CD4-positive, alpha-beta T cell (primary cell): ENCODE results near the gene MB21D2. TPM values are rescaled to one million over a fixed set of nuclear protein-coding genes. Genes with fewer than 3 reads are reported as not detected.

Experiments used
- ATAC-seq: fragments of 200-7000 bp; cut with Tn5 transposase; one replicate; pipeline ENCODE4 v1.10.0; 2022; ENCODE audit warnings: mild to moderate bottlenecking; ENCODE audit not compliant: poor library complexity
- CTCF ChIA-PET: fragments of 350-600 bp; sonication (Branson Sonifier 250); formaldehyde crosslinking; loops from one replicate; lab custom pipeline; 2021; ENCODE audit warnings: antibody characterized with exemption, inconsistent platforms; lab: Charles Lee
- POLR2A ChIA-PET: fragments of 350-600 bp; sonication (Branson Sonifier 250); formaldehyde crosslinking; loops from one replicate; lab custom pipeline; 2021; ENCODE audit warnings: antibody characterized with exemption, inconsistent platforms; lab: Charles Lee
- DNase-seq, 14 experiments: peaks; one replicate each; pipeline ENCODE4 v3.0.0-alpha.2; 2013 to 2020; ENCODE audit warnings: mixed read lengths in 2 of 14
- H3K27ac ChIP-seq, 2 donors: one replicate each; pipeline versions ENCODE4 v1.5.1 to v1.7.0; 2013; ENCODE audit warnings: low read length in 2 of 2, low read depth in 1 of 2, mild to moderate bottlenecking in 1 of 2
- H3K27me3 ChIP-seq, 2 experiments: 1 replicate in 1 of 2; 2 replicates in 1 of 2; pipeline versions ENCODE4 v1.6.1 to v1.7.0; 2013; ENCODE audit warnings: low read length in 2 of 2, control low read depth in 1 of 2, mild to moderate bottlenecking in 1 of 2, moderate library complexity in 1 of 2; ENCODE audit not compliant: insufficient read depth in 2 of 2, control insufficient read depth in 1 of 2
- H3K36me3 ChIP-seq: one replicate; pipeline ENCODE4 v1.6.1; 2013; ENCODE audit warnings: low read length, control low read depth; ENCODE audit not compliant: insufficient read depth
- H3K4me1 ChIP-seq: one replicate; pipeline ENCODE4 v1.6.1; 2013; ENCODE audit warnings: low read length, control low read depth; ENCODE audit not compliant: insufficient read depth
- H3K4me3 ChIP-seq: one replicate; pipeline ENCODE4 v1.5.1; 2013; ENCODE audit warnings: mild to moderate bottlenecking, low read length, moderate library complexity
- H3K9me3 ChIP-seq, 2 experiments: 1 replicate in 1 of 2; 2 replicates in 1 of 2; pipeline versions ENCODE4 v1.6.1 to v1.7.0; 2013; ENCODE audit warnings: low read length in 2 of 2, mild to moderate bottlenecking in 2 of 2, control low read depth in 1 of 2, moderate library complexity in 1 of 2; ENCODE audit not compliant: control insufficient read depth in 1 of 2, insufficient read depth in 1 of 2
- H3K27ac Mint-ChIP-seq: one replicate; pipeline ENCODE4 v1.8.0; 2020; ENCODE audit warnings: mixed read lengths
- H3K27me3 Mint-ChIP-seq: one replicate; pipeline ENCODE4 v1.8.0; 2021; ENCODE audit warnings: mixed read lengths
- H3K36me3 Mint-ChIP-seq: one replicate; pipeline ENCODE4 v1.8.0; 2021; ENCODE audit warnings: low read depth, mixed read lengths
- H3K4me1 Mint-ChIP-seq: one replicate; pipeline ENCODE4 v1.8.0; 2021; ENCODE audit warnings: low read depth, mixed read lengths
- H3K4me3 Mint-ChIP-seq: one replicate; pipeline ENCODE4 v1.8.0; 2020; ENCODE audit warnings: mild to moderate bottlenecking, mixed read lengths
- H3K9me3 Mint-ChIP-seq: one replicate; pipeline ENCODE4 v1.8.0; 2020; ENCODE audit warnings: mixed read lengths
- intact Hi-C, 2 experiments: fragments of 100-400 bp; cut with DNase I in 1 of 2; cut with micrococcal nuclease in 1 of 2; formaldehyde crosslinking; loops; one replicate each; pipeline versions ENCODE4 v1.15.1 to v1.9.0; 2023 to 2025; cut with DNase I, micrococcal nuclease
- total RNA-seq, 174 experiments: library from RNA in 2 of 174; stranded (reverse) in 2 of 174; gene quantifications; one replicate each; pipeline ENCODE4 v1.2.3 and lab custom pipeline; 2021 to 2026
- TF ChIP-seq, protein P1 (sequence below): fragments of 200-600 bp; IDR thresholded peaks from one replicate; pipeline ENCODE4 v1.8.0; 2022; ENCODE audit warnings: antibody characterized with exemption, mild to moderate bottlenecking

MB21D2 gene
- total RNA-seq, 2 experiments from 2014 or later, result 0.77 to 0.78 TPM

GRCh38 chr3:192933259-192933658 lies 15.6 kb upstream of the MB21D2 start:
- ChIA-PET CTCF (no interaction called here), POLR2A (interaction anchor here (1.1 kb wide), 1 partner anchor 15 kb away, joined by 5 read pairs; the partner anchor contains the start of gene MB21D2)
- Histone ChIP-seq H3K27me3 (no peaks in the 10 kb centered on the region), H3K4me1 (no peaks in the 10 kb centered on the region), H3K36me3 (no peaks in the 10 kb centered on the region), H3K27ac (no peak overlapping the region), H3K9me3 (no peaks in the 10 kb centered on the region), H3K4me3 (no peak overlapping the region)
- no peaks in the 10 kb centered on the region for H3K4me1 Mint-ChIP-seq
- intact Hi-C loops, result no loop called here
- no peak overlapping the region for H3K4me3 Mint-ChIP-seq
- no peak overlapping the region for H3K27ac Mint-ChIP-seq
- no peaks in the 10 kb centered on the region for H3K9me3 Mint-ChIP-seq
- TF ChIP-seq, protein P1, sequence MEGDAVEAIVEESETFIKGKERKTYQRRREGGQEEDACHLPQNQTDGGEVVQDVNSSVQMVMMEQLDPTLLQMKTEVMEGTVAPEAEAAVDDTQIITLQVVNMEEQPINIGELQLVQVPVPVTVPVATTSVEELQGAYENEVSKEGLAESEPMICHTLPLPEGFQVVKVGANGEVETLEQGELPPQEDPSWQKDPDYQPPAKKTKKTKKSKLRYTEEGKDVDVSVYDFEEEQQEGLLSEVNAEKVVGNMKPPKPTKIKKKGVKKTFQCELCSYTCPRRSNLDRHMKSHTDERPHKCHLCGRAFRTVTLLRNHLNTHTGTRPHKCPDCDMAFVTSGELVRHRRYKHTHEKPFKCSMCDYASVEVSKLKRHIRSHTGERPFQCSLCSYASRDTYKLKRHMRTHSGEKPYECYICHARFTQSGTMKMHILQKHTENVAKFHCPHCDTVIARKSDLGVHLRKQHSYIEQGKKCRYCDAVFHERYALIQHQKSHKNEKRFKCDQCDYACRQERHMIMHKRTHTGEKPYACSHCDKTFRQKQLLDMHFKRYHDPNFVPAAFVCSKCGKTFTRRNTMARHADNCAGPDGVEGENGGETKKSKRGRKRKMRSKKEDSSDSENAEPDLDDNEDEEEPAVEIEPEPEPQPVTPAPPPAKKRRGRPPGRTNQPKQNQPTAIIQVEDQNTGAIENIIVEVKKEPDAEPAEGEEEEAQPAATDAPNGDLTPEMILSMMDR, result no peak
- H3K36me3 Mint-ChIP-seq, result no peaks in the 10 kb centered on the region
- H3K27me3 Mint-ChIP-seq, result peaks cover 9% of the 10 kb centered on the region
- ATAC-seq, result no peak
- DNase-seq, result no peak

DNA sequence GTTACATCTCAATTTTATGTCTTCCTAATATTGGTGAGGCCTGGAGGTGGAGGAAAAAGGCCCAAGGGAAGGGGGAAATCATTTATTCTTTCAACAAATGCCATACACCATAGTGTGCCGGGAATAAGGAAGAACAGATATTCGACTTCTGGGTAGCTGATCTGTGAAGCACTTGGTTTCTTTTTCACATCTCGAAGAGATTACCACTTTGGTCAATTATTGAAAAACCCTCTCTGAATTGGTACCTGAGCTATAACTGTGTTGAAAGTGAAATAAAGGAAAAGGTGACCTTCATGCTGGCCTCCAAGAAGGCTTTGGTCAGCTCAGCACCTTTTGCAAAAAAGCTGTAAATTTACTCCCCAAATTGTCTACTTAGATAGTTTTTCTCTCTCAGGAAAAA lies 14.2 kb upstream of the MB21D2 start:
- Mint-ChIP-seq H3K27me3 (peaks cover 13% of the 10 kb centered on the region), H3K4me1 (no peaks in the 10 kb centered on the region), H3K36me3 (no peaks in the 10 kb centered on the region), H3K27ac (no peak overlapping the region), H3K4me3 (no peak overlapping the region), H3K9me3 (no peaks in the 10 kb centered on the region)
- intact Hi-C loops, result no loop called here
- DNase-seq (no peak), ATAC-seq (no peak)
- no peaks in the 10 kb centered on the region for H3K27me3 ChIP-seq
- H3K27ac ChIP-seq, result no peak overlapping the region
- CTCF ChIA-PET, result no interaction called here
- H3K9me3 ChIP-seq, result no peaks in the 10 kb centered on the region
- POLR2A ChIA-PET, result no interaction called here
- no peaks in the 10 kb centered on the region for H3K4me1 ChIP-seq
- TF ChIP-seq, protein P1, result no peak
- H3K4me3 ChIP-seq, result no peak overlapping the region
- no peaks in the 10 kb centered on the region for H3K36me3 ChIP-seq

DNA sequence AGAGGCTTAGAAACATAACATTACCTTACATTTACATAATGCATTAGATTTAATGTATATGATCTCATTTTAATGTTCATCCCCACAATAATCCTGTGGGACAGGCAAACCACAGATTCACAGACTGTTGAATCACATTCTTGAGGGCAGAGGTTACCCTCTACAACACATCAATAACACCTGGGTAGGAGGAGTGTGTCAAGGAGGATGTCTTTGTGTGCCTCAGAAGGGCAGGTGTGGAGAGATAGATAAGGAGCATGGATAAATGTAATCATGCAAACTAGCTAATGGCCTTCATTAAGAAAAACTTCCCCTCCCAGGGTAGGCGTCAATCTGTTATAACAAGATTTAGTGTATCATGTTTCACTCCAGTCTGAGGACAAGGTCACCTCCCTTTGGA lies 12.9 kb upstream of the MB21D2 start:
- CTCF ChIA-PET, result no interaction called here
- H3K9me3 ChIP-seq, result no peaks in the 10 kb centered on the region
- H3K4me1 Mint-ChIP-seq, result no peaks in the 10 kb centered on the region
- DNase-seq, result no peak
- H3K36me3 Mint-ChIP-seq, result no peaks in the 10 kb centered on the region
- POLR2A ChIA-PET, result no interaction called here
- no peaks in the 10 kb centered on the region for H3K4me1 ChIP-seq
- no peak overlapping the region for H3K4me3 ChIP-seq
- no peak overlapping the region for H3K4me3 Mint-ChIP-seq
- H3K36me3 ChIP-seq, result no peaks in the 10 kb centered on the region
- no peaks in the 10 kb centered on the region for H3K9me3 Mint-ChIP-seq
- peaks cover 13% of the 10 kb centered on the region for H3K27me3 Mint-ChIP-seq
- no peak overlapping the region for H3K27ac Mint-ChIP-seq
- no peak overlapping the region for H3K27ac ChIP-seq
- TF ChIP-seq, protein P1, result no peak
- no peaks in the 10 kb centered on the region for H3K27me3 ChIP-seq
- ATAC-seq, result no peak
- intact Hi-C loops, result no loop called here
